Muscle layer of duodenum (tissue), 2 donors: ENCODE data around the gene SLC22A4.

Experiments used
- H3K27ac ChIP-seq: one replicate; pipeline ENCODE4 v1.7.0; 2013; ENCODE audit warnings: mild to moderate bottlenecking, low read length
- H3K27me3 ChIP-seq: one replicate; pipeline ENCODE4 v1.7.0; 2013; ENCODE audit warnings: low read depth, mild to moderate bottlenecking, control low read depth, low read length
- H3K36me3 ChIP-seq, 2 donors: one replicate each; pipeline ENCODE4 v1.7.0; 2013; ENCODE audit warnings: low read length in 2 of 2, control low read depth in 1 of 2, mild to moderate bottlenecking in 1 of 2; ENCODE audit not compliant: insufficient read depth in 2 of 2, control insufficient read depth in 1 of 2
- H3K4me1 ChIP-seq, 2 donors: one replicate each; pipeline ENCODE4 v1.7.0; 2013; ENCODE audit warnings: low read length in 2 of 2, mild to moderate bottlenecking in 2 of 2, control low read depth in 1 of 2, moderate library complexity in 1 of 2; ENCODE audit not compliant: insufficient read depth in 2 of 2, control insufficient read depth in 1 of 2
- H3K4me3 ChIP-seq, 2 donors: one replicate each; pipeline ENCODE4 v1.7.0; 2013; ENCODE audit warnings: low read length in 2 of 2, low read depth in 1 of 2, mild to moderate bottlenecking in 1 of 2
- H3K9me3 ChIP-seq, 2 donors: one replicate each; pipeline ENCODE4 v1.7.0; 2013; ENCODE audit warnings: low read length in 2 of 2, control low read depth in 1 of 2, mild to moderate bottlenecking in 1 of 2; ENCODE audit not compliant: control insufficient read depth in 1 of 2
- donor health status: healthy.

SLC22A4 gene

DNA sequence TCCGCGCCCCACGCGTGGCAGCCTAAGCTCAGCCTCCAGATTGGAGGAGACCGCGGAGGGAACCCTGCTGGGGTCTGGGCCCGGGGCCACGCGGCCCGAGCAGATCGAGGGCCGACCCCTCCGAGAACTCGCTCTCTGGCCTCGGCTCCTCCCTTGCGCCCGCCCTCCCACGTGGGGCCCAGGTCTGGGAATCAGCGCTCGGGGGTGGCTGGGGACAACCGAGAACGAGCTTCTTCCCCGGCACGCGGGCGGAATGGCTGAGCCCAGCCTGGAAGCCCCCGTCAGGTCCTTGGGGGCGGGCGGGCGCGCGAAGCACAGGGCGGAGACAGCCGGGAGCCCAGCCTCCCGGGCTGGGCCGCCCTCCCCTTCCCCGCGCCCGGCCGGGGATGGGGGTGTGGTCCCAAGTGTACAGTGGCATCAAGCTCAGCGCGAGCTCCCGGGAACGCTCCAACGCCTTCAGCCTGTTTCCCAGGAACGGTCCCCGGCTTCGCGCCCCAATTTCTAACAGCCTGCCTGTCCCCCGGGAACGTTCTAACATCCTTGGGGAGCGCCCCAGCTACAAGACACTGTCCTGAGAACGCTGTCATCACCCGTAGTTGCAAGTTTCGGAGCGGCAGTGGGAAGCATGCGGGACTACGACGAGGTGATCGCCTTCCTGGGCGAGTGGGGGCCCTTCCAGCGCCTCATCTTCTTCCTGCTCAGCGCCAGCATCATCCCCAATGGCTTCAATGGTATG lies at the start of gene SLC22A4:
Gene SLC22A4 (plus strand): TSS at position 403 of the 736 bp plus-strand sequence. CDS start 223 bp downstream, at position 626.
- Histone ChIP-seq H3K4me3 (peak within 1 kb of the TSS; percentile 70 to 71), H3K36me3 (peaks cover 0 to 8% of the 10 kb centered on the region in 2 donors), H3K27ac (peak within 1 kb of the TSS; percentile 95), H3K4me1 (peaks cover 5% of the 10 kb centered on the region in 2 donors), H3K27me3 (no peaks in the 10 kb centered on the region), H3K9me3 (no peaks in the 10 kb centered on the region)

DNA sequence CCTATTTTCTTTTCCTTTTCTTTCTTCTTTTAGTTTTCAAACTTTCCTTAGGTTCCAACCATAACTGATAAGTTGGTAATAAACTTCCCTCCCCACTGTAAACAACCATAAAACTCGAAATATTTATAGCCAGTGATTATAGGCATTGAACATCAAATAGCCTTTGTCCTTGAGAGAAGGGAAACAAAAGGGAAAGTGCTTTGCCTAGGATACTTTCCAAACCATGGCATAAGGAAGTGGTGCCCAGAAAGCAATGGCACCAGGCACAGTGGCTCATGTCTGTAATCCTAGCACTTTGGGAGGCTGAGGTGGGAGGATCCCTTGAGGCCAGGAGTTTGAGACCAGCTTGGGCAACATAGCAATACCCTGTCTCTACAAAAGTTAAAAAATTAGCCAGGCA lies 48.6 kb upstream of the SLC22A4 start:
- no peaks in the 10 kb centered on the region for H3K9me3 ChIP-seq
- no peak overlapping the region for H3K27ac ChIP-seq
- no peaks in the 10 kb centered on the region for H3K36me3 ChIP-seq
- H3K4me1 ChIP-seq, result no peaks in the 10 kb centered on the region
- H3K27me3 ChIP-seq, result no peaks in the 10 kb centered on the region
- H3K4me3 ChIP-seq, result no peak overlapping the region

DNA sequence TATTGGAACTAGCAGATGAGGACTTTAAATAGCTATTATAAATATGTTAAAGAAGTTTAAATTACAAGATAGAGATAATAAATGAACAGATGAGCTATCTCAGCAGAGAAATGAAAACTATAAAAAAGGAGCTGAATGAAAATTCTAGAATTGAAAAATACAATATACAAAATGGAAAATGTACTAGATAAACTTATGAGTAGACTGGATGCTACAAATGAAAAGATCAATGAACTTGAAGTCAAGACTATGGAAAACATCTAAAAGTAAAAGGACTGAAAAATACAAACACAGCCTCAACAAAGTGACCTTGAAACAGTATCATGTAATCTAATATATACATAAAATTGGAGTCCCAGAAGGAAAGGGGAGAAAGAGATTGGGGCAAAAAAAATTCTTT lies 47.4 kb upstream of the SLC22A4 start:
- Histone ChIP-seq H3K27ac (no peak overlapping the region), H3K4me1 (no peaks in the 10 kb centered on the region), H3K9me3 (no peaks in the 10 kb centered on the region), H3K27me3 (no peaks in the 10 kb centered on the region), H3K4me3 (no peak overlapping the region), H3K36me3 (no peaks in the 10 kb centered on the region)

DNA sequence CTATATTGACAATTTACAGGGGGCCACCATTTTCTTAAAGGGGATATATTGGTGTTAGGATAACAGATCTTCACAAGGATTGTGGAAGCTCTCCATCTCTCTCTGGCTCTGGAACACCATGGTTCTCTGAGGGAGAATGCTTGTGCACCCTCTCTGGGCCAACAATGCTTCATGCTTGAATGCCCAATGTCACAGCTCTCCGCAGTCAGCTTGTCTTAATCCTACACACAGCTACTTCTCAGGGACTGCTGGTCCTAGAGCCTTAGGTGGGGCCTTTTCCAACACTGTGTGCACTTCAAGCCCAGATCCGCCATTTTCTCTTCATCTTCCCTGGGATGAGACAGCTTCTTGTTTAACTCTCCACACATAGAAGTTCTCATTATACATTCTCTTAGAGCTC lies 43.6 kb upstream of the SLC22A4 start:
- Histone ChIP-seq H3K27me3 (no peaks in the 10 kb centered on the region), H3K4me3 (no peak overlapping the region), H3K27ac (no peak overlapping the region), H3K4me1 (no peaks in the 10 kb centered on the region), H3K9me3 (no peaks in the 10 kb centered on the region), H3K36me3 (no peaks in the 10 kb centered on the region)

DNA sequence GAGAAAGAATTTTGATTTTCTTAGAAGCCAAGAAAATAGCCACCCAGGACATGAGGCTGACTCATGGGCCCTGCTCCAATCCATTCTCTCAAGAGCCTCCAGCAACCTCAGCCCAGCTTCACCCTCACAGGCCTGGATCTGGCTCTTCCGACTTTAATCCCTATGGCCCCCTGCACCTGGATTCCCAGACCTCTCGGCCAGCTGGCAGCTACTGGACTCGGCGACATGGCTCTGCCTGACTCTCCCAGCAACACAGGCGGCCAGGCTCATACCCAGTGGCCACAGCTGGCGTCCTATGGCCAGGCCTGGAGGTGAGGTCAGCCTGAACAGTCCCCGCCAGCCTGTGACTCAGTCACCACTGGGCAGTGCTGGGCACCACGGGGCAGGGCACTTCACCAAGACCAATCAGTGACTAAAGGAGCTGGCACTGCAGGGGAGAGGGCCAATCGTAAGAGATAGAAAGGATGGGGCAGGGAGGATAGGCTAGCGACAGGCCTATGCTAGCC lies 42.9 kb upstream of the SLC22A4 start:
- H3K4me1 ChIP-seq, result no peaks in the 10 kb centered on the region
- no peaks in the 10 kb centered on the region for H3K27me3 ChIP-seq
- no peaks in the 10 kb centered on the region for H3K36me3 ChIP-seq
- no peaks in the 10 kb centered on the region for H3K9me3 ChIP-seq
- H3K4me3 ChIP-seq, result no peak overlapping the region
- H3K27ac ChIP-seq, result no peak overlapping the region

DNA sequence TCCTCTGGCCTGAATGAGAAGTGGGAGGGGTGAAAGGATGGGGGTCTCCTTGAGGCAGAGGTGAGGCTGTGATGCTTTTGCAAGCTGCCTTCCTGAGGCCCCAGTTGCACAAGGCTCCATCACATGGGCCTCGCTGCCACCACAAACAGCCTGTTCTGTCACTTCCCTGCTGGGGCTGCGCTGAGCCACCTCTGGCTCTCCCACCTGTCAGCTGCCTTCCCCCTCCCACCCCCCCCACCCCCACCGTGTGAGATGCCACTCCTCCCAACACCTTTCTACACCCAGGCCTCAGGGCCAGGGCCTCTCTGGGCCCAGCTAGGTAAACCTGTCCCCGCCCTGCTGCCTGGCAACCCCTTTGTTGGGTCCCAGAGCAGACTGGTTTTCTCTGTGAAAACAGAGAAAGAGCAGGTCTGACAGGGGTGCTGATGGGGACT lies 41.2 kb upstream of the SLC22A4 start:
- H3K27me3 ChIP-seq, result peaks cover 4% of the 10 kb centered on the region
- no peak overlapping the region for H3K27ac ChIP-seq
- no peaks in the 10 kb centered on the region for H3K4me1 ChIP-seq
- no peaks in the 10 kb centered on the region for H3K36me3 ChIP-seq
- no peaks in the 10 kb centered on the region for H3K9me3 ChIP-seq
- H3K4me3 ChIP-seq, result no peak overlapping the region

DNA sequence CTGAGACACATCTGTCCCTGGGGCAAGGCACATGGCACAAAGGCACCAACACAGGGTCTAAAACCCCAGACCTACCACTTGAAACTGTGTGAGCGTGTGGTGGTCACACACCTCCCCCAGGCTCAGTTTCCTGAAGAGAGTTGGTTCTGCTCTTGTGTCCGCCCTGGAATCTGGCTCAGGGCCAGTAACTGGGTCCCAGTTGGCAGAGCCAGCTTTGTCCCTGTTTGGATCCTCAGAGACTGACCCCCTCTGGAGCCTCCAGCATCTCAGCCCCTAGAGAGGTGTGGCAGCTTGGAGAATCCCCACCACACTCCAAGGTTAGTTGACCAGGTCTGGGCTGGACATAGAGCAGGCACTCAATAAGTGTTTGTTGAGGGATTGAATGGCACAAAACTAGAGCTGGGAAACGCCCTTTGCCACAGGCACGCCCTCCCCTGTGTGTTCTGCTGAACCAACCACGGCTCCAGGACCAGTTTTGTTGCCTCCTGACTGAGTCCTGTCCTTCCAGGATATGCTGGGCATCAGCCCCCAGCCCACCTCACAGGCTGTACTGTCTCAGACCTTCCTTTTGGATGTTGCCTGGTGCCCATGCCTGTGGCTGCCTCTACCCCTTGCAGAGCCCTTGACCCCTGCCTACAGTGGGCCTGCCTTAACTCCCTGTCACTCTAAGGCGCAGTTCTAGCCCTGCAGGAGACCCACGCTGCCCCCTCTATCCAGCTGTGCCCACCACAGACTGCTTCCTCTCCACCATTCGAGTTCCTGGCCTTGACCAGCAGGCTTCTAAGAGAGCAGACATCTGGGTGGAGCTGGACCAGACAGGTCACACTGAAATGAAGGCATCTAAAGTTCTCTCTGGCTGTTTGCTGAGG lies 40.5 kb upstream of the SLC22A4 start:
- Histone ChIP-seq H3K27me3 (peaks cover 4% of the 10 kb centered on the region), H3K27ac (no peak overlapping the region), H3K9me3 (no peaks in the 10 kb centered on the region), H3K36me3 (no peaks in the 10 kb centered on the region), H3K4me3 (no peak overlapping the region), H3K4me1 (no peaks in the 10 kb centered on the region)

DNA sequence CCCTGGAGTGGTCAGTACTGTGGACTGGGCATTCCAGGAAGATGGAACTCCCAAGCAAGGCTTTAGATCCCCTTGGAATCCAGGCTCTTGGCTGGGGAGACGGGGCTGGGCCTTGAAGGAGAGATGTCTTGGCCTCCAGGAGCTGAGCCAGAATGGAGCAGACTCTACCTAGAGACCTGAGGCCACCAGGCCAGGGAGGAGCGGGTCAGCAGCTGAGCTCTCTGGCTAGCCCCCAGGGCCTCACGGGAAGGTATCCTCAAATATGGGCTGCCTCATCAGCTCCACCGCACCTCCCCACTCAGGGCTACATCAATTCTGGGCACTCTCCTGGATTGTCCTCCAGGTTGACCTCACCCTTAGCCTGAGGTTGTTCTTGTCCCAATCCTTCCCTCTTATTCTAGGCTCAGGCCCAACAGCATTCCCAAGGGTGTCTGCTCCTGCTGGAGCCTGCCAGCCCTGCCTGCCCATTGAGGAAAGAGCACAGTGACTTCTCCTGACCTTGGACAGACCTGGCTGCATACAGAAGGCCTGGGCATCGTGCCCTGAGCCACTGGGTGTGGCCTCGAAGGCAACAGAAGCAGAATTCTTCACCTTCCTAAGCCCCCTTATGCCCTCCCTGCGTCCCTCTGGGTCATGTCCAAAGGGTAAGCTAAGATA lies 39.7 kb upstream of the SLC22A4 start:
- Histone ChIP-seq H3K4me3 (no peak overlapping the region), H3K27ac (no peak overlapping the region), H3K36me3 (no peaks in the 10 kb centered on the region), H3K4me1 (no peaks in the 10 kb centered on the region), H3K27me3 (peaks cover 4% of the 10 kb centered on the region), H3K9me3 (no peaks in the 10 kb centered on the region)

DNA sequence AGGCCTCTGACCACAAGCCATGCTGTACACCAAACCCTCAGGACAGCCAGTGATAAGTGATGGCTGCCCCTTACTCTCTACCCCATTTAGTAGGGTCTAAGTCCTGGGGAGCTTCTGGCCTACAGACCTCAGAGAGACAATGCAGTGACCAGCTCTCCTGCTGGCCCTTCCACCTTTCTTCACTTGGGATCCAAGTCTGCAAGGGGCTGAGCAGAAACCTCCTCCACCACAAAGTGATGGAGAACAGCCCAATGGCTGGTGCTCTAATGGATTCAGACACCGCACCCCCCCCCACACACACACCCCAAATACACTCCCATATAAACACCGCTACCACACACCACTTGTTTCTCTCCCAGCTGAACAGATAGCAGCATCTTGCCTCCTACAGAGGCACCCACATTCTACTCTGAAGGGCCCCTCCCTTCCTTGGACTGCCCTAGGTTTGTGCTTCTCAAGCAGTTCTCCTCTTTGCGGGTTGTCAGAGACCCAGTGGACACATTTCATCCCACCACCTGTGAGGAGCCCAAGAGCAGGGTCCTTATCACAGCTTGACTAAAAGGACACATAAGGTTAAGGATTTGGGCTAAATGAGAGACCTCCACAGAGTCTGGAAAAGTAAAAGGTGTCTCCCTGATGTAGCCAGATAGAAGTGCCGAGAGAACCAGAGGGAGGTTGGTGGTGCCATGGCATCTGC lies 38.0 kb upstream of the SLC22A4 start:
- Histone ChIP-seq H3K4me1 (peaks cover 2 to 4% of the 10 kb centered on the region in 2 donors), H3K27me3 (peaks cover 4% of the 10 kb centered on the region), H3K4me3 (no peak overlapping the region), H3K9me3 (no peaks in the 10 kb centered on the region), H3K36me3 (no peaks in the 10 kb centered on the region), H3K27ac (no peak overlapping the region)

DNA sequence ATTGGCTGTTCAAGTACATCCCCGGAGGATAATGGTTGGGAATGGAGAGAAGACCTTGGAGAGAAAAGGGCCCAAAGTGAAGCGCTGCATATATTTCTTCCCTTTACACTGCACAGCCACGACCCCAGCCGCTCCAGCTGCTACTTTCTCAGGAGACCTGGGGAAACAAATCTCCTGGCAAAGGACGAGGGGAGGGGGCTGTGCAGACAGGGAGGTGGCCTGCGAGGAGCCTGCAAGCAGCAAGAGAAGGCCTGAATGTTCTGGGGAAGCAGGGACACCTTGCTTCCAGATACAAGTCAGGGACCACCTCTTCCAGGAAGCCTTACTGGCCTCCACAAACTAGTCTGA lies 37.4 kb upstream of the SLC22A4 start:
- peak overlapping the region; percentile 37 to 59 for H3K4me3 ChIP-seq
- peaks cover 6 to 7% of the 10 kb centered on the region in 2 donors for H3K4me1 ChIP-seq
- peak overlapping the region; percentile 45 for H3K27ac ChIP-seq
- H3K27me3 ChIP-seq, result peaks cover 4% of the 10 kb centered on the region
- H3K9me3 ChIP-seq, result no peaks in the 10 kb centered on the region
- H3K36me3 ChIP-seq, result no peaks in the 10 kb centered on the region
